Adrenal gland (tissue), 5 donors: ENCODE results near the gene CCDC175.

Experiments
- CTCF ChIP-seq, 6 experiments: fragments of 450-650 bp in 4 of 6; fragments of 200-600 bp in 2 of 6; sonication (generic) in 1 of 6; IDR thresholded peaks; 1 replicate in 5 of 6; 2 replicates in 1 of 6; pipeline versions ENCODE4 v1.5.1 to v1.8.0; 2016 to 2021; ENCODE audit warnings: antibody characterized with exemption in 6 of 6, mild to moderate bottlenecking in 2 of 6, moderate library complexity in 1 of 6
- POLR2A ChIP-seq, 2 donors: fragments of 450-650 bp; IDR thresholded peaks; one replicate each; pipeline ENCODE4 v1.6.1; 2017; ENCODE audit warnings: antibody characterized with exemption in 2 of 2, mild to moderate bottlenecking in 2 of 2, moderate library complexity in 1 of 2
- donor health status: DM: no; HTN: no; CAD: no.

- TF ChIP-seq CTCF (IDR thresholded peaks at IDR 0.05) (no peak), POLR2A (IDR thresholded peaks at IDR 0.05) (no peak)
Measured at GRCh38 chr14:59595071-59595470, 18.5 kb upstream of the CCDC175 start.
